MG63 (cell line): ENCODE measurements around the gene NAGA. TPM values are rescaled to one million over a fixed set of nuclear protein-coding genes. Genes with fewer than 3 reads are reported as not detected.

Experiments
- DNase-seq: peaks from one replicate; pipeline ENCODE4 v3.0.0-alpha.2; 2020
- H3K27me3 ChIP-seq: fragments of 250-450 bp; sonication (Bioruptor Pico); 2 replicates; pipeline ENCODE4 v1.5.1; 2020; ENCODE audit warnings: mild to moderate bottlenecking, moderate library complexity
- H3K36me3 ChIP-seq: fragments of 250-450 bp; sonication (Bioruptor Pico); 2 replicates; pipeline ENCODE4 v1.5.1; 2020; ENCODE audit warnings: mild to moderate bottlenecking, moderate library complexity
- H3K4me3 ChIP-seq: fragments of 250-450 bp; sonication (Bioruptor Pico); 2 replicates; pipeline ENCODE4 v1.5.1; 2020; ENCODE audit warnings: mild to moderate bottlenecking, moderate library complexity
- H3K9me3 ChIP-seq: fragments of 250-450 bp; sonication (Bioruptor Pico); 2 replicates; pipeline ENCODE4 v1.5.1; 2020; ENCODE audit warnings: mild to moderate bottlenecking, moderate library complexity
- total RNA-seq: library from RNA; depleted of rRNA; stranded (reverse); fragments of >200 nt; shearing (Covaris generic); gene quantifications from 2 replicates; pipeline ENCODE4 v1.2.3, GENCODE V29; 2014; ENCODE audit warnings: low replicate concordance; rRNA removed

NAGA gene
- total RNA-seq, 1 experiment from 2014 or later: 25.2 TPM

GRCh38 chr22:42016111-42016510, 54.5 kb downstream of the NAGA start:
- no peak overlapping the region for H3K4me3 ChIP-seq
- peaks cover 2% of the 10 kb centered on the region; the same call in 1 of the 2 replicates for H3K9me3 ChIP-seq
- no peaks in the 10 kb centered on the region for H3K36me3 ChIP-seq
- no peak for DNase-seq
- H3K27me3 ChIP-seq: no peaks in the 10 kb centered on the region; the same call in 1 of the 2 replicates

GRCh38 chr22:42013385-42013784, 57.2 kb downstream of the NAGA start:
- H3K4me3 ChIP-seq: no peak overlapping the region
- peaks cover 18% of the 10 kb centered on the region for H3K9me3 ChIP-seq
- no peaks in the 10 kb centered on the region; the same call in 1 of the 2 replicates for H3K27me3 ChIP-seq
- H3K36me3 ChIP-seq: no peaks in the 10 kb centered on the region
- DNase-seq: no peak

GRCh38 chr22:42010778-42011177, 59.8 kb downstream of the NAGA start:
- Histone ChIP-seq H3K27me3 (peaks cover 2% of the 10 kb centered on the region), H3K36me3 (no peaks in the 10 kb centered on the region), H3K9me3 (peaks cover 18% of the 10 kb centered on the region), H3K4me3 (no peak overlapping the region)
- no peak for DNase-seq

Other genes with a start within 250 kb of the NAGA start
- gene SREBF2, start 237.7 kb downstream of the NAGA start, total RNA-seq: 15.0 and 26.5 TPM in 2 replicates
- gene SHISA8, start 155.7 kb downstream of the NAGA start, total RNA-seq: not detected in 2 replicates
- not detected in 2 replicates for gene TNFRSF13C, start 144.0 kb downstream of the NAGA start, total RNA-seq
- 23.6 and 60.6 TPM in 2 replicates for gene CENPM, start 123.7 kb downstream of the NAGA start, total RNA-seq
- gene SEPTIN3, start 101.4 kb downstream of the NAGA start, total RNA-seq: 0.43 and 3.5 TPM in 2 replicates
- gene WBP2NL, start 72.0 kb downstream of the NAGA start, total RNA-seq: 20.9 TPM in 1 of 2 replicates, not detected in the other
- 0.16 TPM in 1 of 2 replicates, not detected in the other for gene PHETA2, start 3.4 kb upstream of the NAGA start, total RNA-seq
- 31.8 and 64.7 TPM in 2 replicates for gene SMDT1, start 8.9 kb upstream of the NAGA start, total RNA-seq
- gene NDUFA6, start 20.0 kb upstream of the NAGA start, total RNA-seq: 62.0 and 91.3 TPM in 2 replicates
- gene CYP2D6, start 60.0 kb upstream of the NAGA start, total RNA-seq: 0.91 and 2.7 TPM in 2 replicates
- gene TCF20, start 199.8 kb upstream of the NAGA start, total RNA-seq: 9.6 and 13.0 TPM in 2 replicates